ENCODE measurements around the gene LKAAEAR1. TPM values are rescaled to one million over a fixed set of nuclear protein-coding genes. Genes with fewer than 3 reads are reported as not detected.
A peak's percentile ranks its signal among the peaks of the same experiment; 100 is the strongest.

Gene LKAAEAR1
- polyA plus RNA-seq, 2 of the 4 experiments (the other 2 are of a cell fraction) = 0.14 to 0.56 TPM

GRCh38 chr20:64065062-64065973, 18.9 kb downstream of the LKAAEAR1 start (continued):
- TF ChIP-seq REST (IDR thresholded peaks at IDR 0.05) = no peak
- no peak for TF ChIP-seq TP53 (CRISPR knock-in tag; IDR thresholded peaks at IDR 0.05)
- no peak for TF ChIP-seq CBX2 (IDR thresholded peaks at IDR 0.05; ENCODE audit: borderline replicate concordance, low read depth)
- no peak for TF ChIP-seq E2F6 (IDR thresholded peaks at IDR 0.05; ENCODE audit: borderline replicate concordance, low read depth)

- DNase-seq (ENCODE audit: low read depth in 1 of 2, low spot score in 1 of 2) = peak; percentile 49 to 74
- WGBS (ENCODE audit: missing lambda C conversion rate) = 19% methylated on average over 11 of the region's 12 CpGs
- no peak for FAIRE-seq
Measured at GRCh38 chr20:64064145-64064698, 20.0 kb downstream of the LKAAEAR1 start.

More at GRCh38 chr20:64064145-64064698, 20.0 kb downstream of the LKAAEAR1 start:
- peak overlapping the region; percentile 99 for H3K4me2 ChIP-seq
- H3K4me1 ChIP-seq = peaks cover 41% of the 10 kb centered on the region
- ChIA-PET POLR2A (interaction anchor here (0.6 to 1.0 kb wide), 3 partner anchors 20 to 84 kb away, joined by 3 to 5 read pairs (median 3); partner anchors contain the start of gene PRPF6), CTCF (interaction anchor here (0.8 to 2.2 kb wide), 6 partner anchors 10 to 84 kb away, joined by 3 to 7 read pairs (median 4); no protein-coding TSS in a partner anchor)
- peak; percentile 28 to 50; a peak in 3 of 6 replicates for ATAC-seq
- H3K9me3 ChIP-seq = no peaks in the 10 kb centered on the region
- no peak for TF ChIP-seq FOXS1 (CRISPR knock-in tag; IDR thresholded peaks at IDR 0.05)
- no peak for TF ChIP-seq ESRRA (IDR thresholded peaks at IDR 0.05; ENCODE audit: borderline replicate concordance, low read length)
- TF ChIP-seq TFCP2L1 (CRISPR knock-in tag; IDR thresholded peaks at IDR 0.05) = no peak
- no peak for TF ChIP-seq FOSL2 (IDR thresholded peaks at IDR 0.05)
- peak; percentile 55; the same call in 1 of the 2 replicates for TF ChIP-seq FOSL2 (CRISPR knock-in tag; IDR thresholded peaks at IDR 0.05)
- no peak for TF ChIP-seq NFE2L2 (conservative IDR thresholded peaks at IDR 0.05; ENCODE audit: low read length)
- TF ChIP-seq EHF (CRISPR knock-in tag; IDR thresholded peaks at IDR 0.05) = no peak
- TF ChIP-seq POLR2AphosphoS2 (conservative IDR thresholded peaks at IDR 0.05; ENCODE audit: low read length) = no peak
- no peak for TF ChIP-seq HOXB5 (CRISPR knock-in tag; IDR thresholded peaks at IDR 0.05)
- no peak for TF ChIP-seq GATA3 (IDR thresholded peaks at IDR 0.05; ENCODE audit: borderline replicate concordance)
- no peak for TF ChIP-seq KDM1A (IDR thresholded peaks at IDR 0.05; ENCODE audit: low read depth)
- no peak for TF ChIP-seq PHF8 (IDR thresholded peaks at IDR 0.05; ENCODE audit: borderline replicate concordance, low read depth)
- TF ChIP-seq HEYL (CRISPR knock-in tag; IDR thresholded peaks at IDR 0.05) = no peak
- no peak for TF ChIP-seq HES2 (IDR thresholded peaks at IDR 0.05)
- no peak for TF ChIP-seq SREBF2 (IDR thresholded peaks at IDR 0.05)
- 0 out of 2 replicates have a peak, but pooled peaks have one; percentile 11 for TF ChIP-seq BHLHE40 (IDR thresholded peaks at IDR 0.05; ENCODE audit: low read depth, low read length)
- TF ChIP-seq CTCF (IDR thresholded peaks at IDR 0.05) = no peak
- TF ChIP-seq TP53 (CRISPR knock-in tag; IDR thresholded peaks at IDR 0.05) = no peak
- TF ChIP-seq POLR2A (IDR thresholded peaks at IDR 0.05; ENCODE audit: low read length) = 0 out of 2 replicates have a peak, but pooled peaks have one; percentile 9
- TF ChIP-seq MAFK (IDR thresholded peaks at IDR 0.05; ENCODE audit: partially characterized antibody) = peak; percentile 20
- no peak for TF ChIP-seq RFX5 (IDR thresholded peaks at IDR 0.05)
- TF ChIP-seq EP300 (IDR thresholded peaks at IDR 0.05) = no peak
- no peak for TF ChIP-seq ZSCAN20 (CRISPR knock-in tag; IDR thresholded peaks at IDR 0.05)
- TF ChIP-seq EHMT2 (IDR thresholded peaks at IDR 0.05; ENCODE audit: low read depth) = no peak
- TF ChIP-seq MYC (IDR thresholded peaks at IDR 0.05; ENCODE audit: borderline replicate concordance, low read length) = no peak
- peak overlapping the region; percentile 97 for H3K4me3 ChIP-seq
- peak overlapping the region; percentile 96 to 98 for H3K27ac ChIP-seq

Data from A549 (cell line).